C4-2B (cell line): ENCODE results near the gene CCDC27.
"Not testable (repeated sequence)": the region's sequence is repeated elsewhere in the genome, so short reads cannot be mapped to it uniquely, and the experiment has no call there.

Experiments
- H3K27ac ChIP-seq: fragments of 450-650 bp; 2 replicates; pipeline ENCODE4 v1.5.1; 2017
- ZFX ChIP-seq: fragments of 450-650 bp; IDR thresholded peaks from 2 replicates; pipeline ENCODE4 v1.6.1; 2017
- TF ChIP-seq, protein P1 (sequence below): fragments of 450-650 bp; conservative IDR thresholded peaks from 2 replicates; pipeline ENCODE4 v1.5.1; 2017; ENCODE audit warnings: mild to moderate bottlenecking

CCDC27 gene

DNA sequence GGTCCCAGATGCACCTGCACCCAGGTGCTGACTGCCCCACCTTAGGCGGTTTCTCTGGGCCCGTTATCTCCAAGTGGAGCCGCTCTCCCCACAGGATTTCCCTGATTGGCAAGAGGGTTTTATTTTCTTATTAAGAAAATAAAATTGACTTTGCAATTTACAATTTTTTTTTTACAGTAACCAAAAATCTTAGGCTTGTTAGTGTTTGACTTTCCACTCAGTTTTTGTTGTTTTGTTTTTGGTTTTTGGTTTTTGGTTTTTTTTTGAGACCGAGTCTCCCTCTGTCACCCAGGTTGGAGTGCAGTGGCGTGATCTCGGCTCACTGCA lies 4.8 kb upstream of the CCDC27 start:
- TF ChIP-seq, protein P1, sequence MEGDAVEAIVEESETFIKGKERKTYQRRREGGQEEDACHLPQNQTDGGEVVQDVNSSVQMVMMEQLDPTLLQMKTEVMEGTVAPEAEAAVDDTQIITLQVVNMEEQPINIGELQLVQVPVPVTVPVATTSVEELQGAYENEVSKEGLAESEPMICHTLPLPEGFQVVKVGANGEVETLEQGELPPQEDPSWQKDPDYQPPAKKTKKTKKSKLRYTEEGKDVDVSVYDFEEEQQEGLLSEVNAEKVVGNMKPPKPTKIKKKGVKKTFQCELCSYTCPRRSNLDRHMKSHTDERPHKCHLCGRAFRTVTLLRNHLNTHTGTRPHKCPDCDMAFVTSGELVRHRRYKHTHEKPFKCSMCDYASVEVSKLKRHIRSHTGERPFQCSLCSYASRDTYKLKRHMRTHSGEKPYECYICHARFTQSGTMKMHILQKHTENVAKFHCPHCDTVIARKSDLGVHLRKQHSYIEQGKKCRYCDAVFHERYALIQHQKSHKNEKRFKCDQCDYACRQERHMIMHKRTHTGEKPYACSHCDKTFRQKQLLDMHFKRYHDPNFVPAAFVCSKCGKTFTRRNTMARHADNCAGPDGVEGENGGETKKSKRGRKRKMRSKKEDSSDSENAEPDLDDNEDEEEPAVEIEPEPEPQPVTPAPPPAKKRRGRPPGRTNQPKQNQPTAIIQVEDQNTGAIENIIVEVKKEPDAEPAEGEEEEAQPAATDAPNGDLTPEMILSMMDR: no peak
- TF ChIP-seq ZFX: no peak
- H3K27ac ChIP-seq: peak overlapping the region; percentile 83; the same call in 1 of the 2 replicates

DNA sequence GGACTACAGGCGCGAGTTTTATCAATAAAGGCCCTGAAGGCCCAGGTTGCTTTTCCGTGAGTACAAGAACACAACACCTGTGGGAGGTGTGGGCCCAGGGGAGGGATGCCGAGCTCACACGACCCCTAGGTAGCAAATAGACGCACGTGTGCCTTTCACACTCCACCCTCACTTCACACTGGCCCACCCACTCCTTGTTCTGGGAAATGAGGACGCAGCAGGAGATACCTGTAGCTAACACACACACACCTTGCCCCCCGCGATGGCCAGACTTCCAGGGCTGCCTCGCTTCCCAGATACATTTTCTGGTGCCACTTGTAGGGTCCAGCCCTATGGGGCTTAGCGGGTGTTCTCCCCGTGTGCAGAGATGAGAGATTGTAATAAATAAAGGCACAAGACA lies 4.3 kb upstream of the CCDC27 start:
- H3K27ac ChIP-seq: no peak overlapping the region
- TF ChIP-seq, protein P1: no peak
- TF ChIP-seq ZFX: no peak

DNA sequence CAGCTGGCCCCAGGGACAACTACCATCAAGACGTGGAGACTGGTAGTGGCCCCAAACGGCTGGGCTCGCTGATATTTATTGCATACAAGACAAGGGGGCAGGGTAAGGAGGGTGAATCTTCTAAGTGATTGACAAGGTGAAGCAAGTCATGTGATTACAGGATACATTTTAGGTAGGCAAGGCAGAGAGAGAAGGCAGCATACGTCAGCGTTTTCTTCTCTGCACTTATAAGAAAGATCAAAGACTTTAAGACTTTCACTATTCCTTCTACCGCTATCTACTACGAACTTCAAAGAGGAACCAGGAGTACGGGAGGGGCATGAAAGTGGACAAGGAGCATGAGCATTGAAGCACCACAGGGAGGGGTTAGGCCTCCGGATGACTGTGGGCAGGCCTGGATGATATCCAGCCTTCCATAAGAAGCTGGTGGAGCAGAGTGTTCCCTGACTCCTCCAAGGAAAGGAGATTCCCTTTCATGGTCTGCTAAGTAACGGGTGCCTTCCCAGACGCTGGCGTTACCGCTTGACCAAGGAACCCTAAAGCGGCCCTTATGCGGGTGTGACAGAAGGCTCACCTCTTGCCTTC lies 3.8 kb upstream of the CCDC27 start:
- not testable (repeated sequence) for H3K27ac ChIP-seq

DNA sequence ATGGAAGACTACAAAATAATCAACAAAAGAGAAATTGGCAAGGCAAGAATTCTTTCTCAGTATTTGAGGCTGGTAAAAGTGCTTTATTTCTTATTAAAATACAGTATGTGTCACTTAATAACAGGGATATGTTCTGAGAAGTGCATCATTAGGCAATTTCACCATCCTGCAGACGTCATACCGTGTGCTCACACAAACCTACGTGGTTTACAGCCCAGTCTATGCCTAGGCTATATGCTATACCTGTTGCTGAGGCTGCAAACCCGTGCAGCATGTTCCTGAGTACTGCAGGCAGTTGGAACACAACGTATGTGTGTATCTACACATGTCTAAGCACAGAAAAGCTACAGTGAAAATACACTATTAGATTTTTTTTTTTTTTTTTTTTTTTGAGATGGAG lies 2.7 kb upstream of the CCDC27 start:
- TF ChIP-seq ZFX: no peak
- TF ChIP-seq, protein P1: no peak
- H3K27ac ChIP-seq: no peak overlapping the region

DNA sequence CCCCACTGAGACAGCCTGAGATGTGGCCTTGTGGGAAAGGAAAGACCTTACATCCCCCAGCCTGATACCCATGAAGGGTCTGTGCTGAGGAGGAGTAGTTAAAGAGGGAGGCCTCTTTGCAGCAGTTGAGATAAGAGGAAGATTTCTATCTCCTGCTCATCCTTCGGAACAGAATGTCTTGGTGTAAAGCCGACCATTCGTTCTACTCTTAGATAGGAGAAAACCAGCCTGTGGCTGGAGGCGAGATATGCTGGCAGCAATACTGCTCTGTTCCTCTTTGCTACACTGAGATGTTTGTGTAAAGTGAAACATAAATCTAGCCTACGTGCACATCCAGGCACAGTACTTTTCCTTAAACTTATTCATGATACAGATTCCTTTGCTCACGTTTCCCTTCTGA lies 1.5 kb upstream of the CCDC27 start:
- no peak overlapping the region for H3K27ac ChIP-seq
- TF ChIP-seq ZFX: no peak
- TF ChIP-seq, protein P1: no peak

DNA sequence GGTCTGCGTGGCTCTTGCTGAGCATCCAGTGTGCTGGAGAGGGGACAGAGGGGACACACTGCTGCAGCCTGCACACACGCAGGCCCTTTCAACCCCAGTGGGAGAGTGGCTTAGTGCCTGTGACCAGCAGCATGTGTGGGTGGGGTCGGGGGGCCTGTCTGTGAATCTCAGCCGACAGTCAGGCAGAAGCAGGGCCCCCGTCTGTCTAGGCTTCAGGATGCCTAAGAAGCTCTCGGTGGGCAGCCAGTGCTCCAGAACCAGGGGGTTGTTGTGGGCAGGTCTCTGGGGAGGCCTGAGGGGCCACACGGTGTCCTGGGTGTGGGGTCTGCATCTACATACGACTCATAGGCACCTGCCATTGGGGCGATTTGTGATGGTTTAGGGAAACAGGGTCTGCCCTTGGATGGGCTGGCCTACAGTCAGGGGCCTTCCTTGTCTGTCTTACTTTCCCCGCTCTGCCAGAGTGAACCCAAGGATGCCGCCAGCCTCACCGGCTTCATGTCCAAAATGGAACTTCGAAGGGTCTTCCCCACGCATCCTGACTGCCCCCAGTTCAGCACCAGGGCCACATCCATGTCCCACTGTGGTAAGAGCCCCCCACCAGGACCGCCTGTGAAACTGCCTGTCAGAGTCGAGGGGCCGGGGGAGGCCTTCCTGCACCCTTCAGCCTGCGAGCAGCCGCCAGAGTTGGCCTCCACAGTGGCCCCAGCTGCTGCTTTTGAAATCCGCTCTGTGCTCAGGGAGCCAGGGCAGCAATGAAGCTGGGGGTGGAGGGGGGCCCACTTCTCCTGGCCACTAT lies 1.6 kb downstream of the CCDC27 start:
- H3K27ac ChIP-seq: no peak overlapping the region
- TF ChIP-seq ZFX: no peak

DNA sequence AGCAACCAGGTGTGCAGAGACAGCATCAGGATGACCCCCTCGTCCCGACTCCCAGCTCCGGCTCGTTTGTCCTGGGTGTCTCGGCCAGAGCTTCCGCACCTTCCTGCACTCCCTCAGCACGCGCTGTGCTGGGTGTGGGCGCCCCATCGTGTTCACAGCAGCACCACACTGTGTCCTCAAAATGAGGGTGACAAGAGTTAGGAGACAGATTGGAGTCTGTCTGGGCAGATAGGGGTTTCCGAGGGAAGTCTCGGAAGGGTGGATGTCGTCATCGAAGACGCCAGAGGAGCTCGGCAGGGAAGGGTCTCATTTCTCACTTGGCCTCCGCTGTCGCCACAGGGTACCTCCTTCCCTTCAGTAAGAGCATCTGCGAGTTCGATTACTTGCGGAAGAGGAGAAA lies 4.1 kb downstream of the CCDC27 start:
- H3K27ac ChIP-seq: no peak overlapping the region
- TF ChIP-seq ZFX: no peak
- TF ChIP-seq, protein P1: no peak

DNA sequence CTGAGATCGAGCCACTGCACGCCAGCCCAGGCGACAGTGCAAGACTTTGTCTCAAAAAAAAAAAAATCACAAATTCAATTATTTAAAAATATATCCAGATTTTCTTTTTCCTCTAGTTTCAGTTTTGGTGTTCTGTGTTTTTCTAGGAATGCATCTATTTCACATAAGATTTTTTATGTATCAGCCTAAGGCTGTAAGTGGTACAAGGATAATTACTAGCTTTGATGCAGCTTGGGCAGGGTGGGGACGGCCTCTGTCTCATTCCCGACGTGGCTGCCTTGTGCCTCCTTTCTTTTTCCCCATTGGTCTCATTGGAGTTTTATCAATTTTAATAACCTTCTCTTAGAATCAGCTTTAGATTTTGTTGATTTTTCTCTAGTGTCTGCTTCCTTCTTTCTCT lies 6.9 kb downstream of the CCDC27 start:
- no peak for TF ChIP-seq ZFX
- H3K27ac ChIP-seq: no peak overlapping the region

DNA sequence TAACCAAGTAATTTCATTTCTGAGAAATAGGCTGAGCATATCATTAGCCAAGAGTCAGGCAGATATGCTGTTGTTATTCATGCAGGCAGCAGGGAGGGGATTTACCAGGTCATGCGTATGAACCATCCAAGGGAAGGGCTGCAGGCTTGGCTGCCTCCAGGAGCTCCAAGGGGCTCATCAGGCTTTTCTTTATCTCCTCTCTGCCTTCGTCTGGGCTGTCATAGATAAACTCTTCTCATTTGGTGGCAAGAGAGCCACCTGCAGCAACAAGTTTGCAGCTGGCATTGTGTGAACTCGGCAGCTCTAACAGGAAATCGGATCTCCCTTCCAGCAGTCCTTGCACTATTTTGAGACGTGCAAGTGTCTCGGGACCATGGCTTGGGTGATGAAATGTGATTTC lies 7.5 kb downstream of the CCDC27 start:
- no peak overlapping the region for H3K27ac ChIP-seq
- TF ChIP-seq, protein P1: no peak
- TF ChIP-seq ZFX: no peak
